NB4 (cell line): ENCODE results near the gene PLA2G2A.

Source experiments
- DNase-seq: peaks from one replicate; pipeline ENCODE4 v3.0.0; 2010; ENCODE audit warnings: low read depth
- H3K4me3 ChIP-seq: one replicate; pipeline ENCODE4 v1.5.1; 2011; ENCODE audit warnings: mild to moderate bottlenecking, low read depth, low read length, moderate library complexity
- CTCF ChIP-seq: IDR thresholded peaks from one replicate; pipeline ENCODE4 v1.5.1; 2012; ENCODE audit warnings: low read depth, low read length
- MAX ChIP-seq: IDR thresholded peaks from 2 replicates; pipeline ENCODE4 v1.6.1; 2011; ENCODE audit warnings: low read depth, low read length
- MYC ChIP-seq: IDR thresholded peaks from 2 replicates; pipeline ENCODE4 v1.6.1; 2011; ENCODE audit warnings: low read depth, low read length
- POLR2A ChIP-seq: IDR thresholded peaks from 2 replicates; pipeline ENCODE4 v1.6.1; 2011; ENCODE audit warnings: mild to moderate bottlenecking; ENCODE audit not compliant: insufficient read length; ENCODE audit errors: extremely low read depth

Gene PLA2G2A

GRCh38 chr1:19955534-19956170 lies 23.8 kb downstream of the PLA2G2A start:
- no peak overlapping the region for H3K4me3 ChIP-seq
- peak; percentile 57 for DNase-seq
- TF ChIP-seq POLR2A = no peak
- 0 out of 2 replicates have a peak, but pooled peaks have one; percentile 19 for TF ChIP-seq MYC

- DNase-seq = no peak
- no peak overlapping the region for H3K4me3 ChIP-seq
- no peak for TF ChIP-seq MAX
- no peak for TF ChIP-seq MYC
- TF ChIP-seq CTCF = no peak
- no peak for TF ChIP-seq POLR2A
These were observed 25.4 kb downstream of the PLA2G2A start for GRCh38 chr1:19954059-19954458.

- no peak for TF ChIP-seq CTCF
- no peak for TF ChIP-seq MYC
- TF ChIP-seq MAX = no peak
- TF ChIP-seq POLR2A = no peak
- no peak for DNase-seq
- H3K4me3 ChIP-seq = no peak overlapping the region
These were observed 30.4 kb downstream of the PLA2G2A start for GRCh38 chr1:19949016-19949415.

GRCh38 chr1:19946971-19947370 lies 32.4 kb downstream of the PLA2G2A start:
- no peak overlapping the region for H3K4me3 ChIP-seq
- DNase-seq = no peak
- no peak for TF ChIP-seq CTCF
- TF ChIP-seq MAX = no peak
- TF ChIP-seq POLR2A = no peak
- no peak for TF ChIP-seq MYC

- no peak for DNase-seq
- TF ChIP-seq MYC (no peak), POLR2A (no peak), MAX (no peak), CTCF (no peak)
- H3K4me3 ChIP-seq = no peak overlapping the region
These were observed 33.1 kb downstream of the PLA2G2A start for GRCh38 chr1:19946331-19946751.

- TF ChIP-seq MYC (no peak), CTCF (no peak), MAX (no peak), POLR2A (no peak)
- H3K4me3 ChIP-seq = no peak overlapping the region
- DNase-seq = no peak
These were observed 33.5 kb downstream of the PLA2G2A start for GRCh38 chr1:19945914-19946313.
